ENCODE measurements around the gene MEX3B.

- TF ChIP-seq CTCF (IDR thresholded peaks at IDR 0.05) (no peak), POLR2A (IDR thresholded peaks at IDR 0.05) (no peak)
These were observed 32.9 kb downstream of the MEX3B start for GRCh38 chr15:82012908-82013307.
